Keratinocyte (primary cell): ENCODE measurements around the gene NGFR. TPM values are rescaled to one million over a fixed set of nuclear protein-coding genes. Genes with fewer than 3 reads are reported as not detected.

Experiments used
- DNase-seq: peaks from one replicate; pipeline ENCODE4 v3.0.0-alpha.2; 2011; ENCODE audit warnings: low read depth, missing footprints, low spot score
- FAIRE-seq: peaks from 2 replicates; lab custom pipeline; 2011; peaks lifted over from hg19 to GRCh38; lab: Jason Lieb, UNC
- H2AFZ ChIP-seq: 2 replicates; pipeline ENCODE4 v1.6.0; 2012; ENCODE audit warnings: low read length, control low read depth, inconsistent platforms; ENCODE audit not compliant: control insufficient read depth
- H3K27ac ChIP-seq: 2 replicates; pipeline ENCODE4 v1.5.1; 2011; ENCODE audit warnings: low read length; ENCODE audit not compliant: control insufficient read depth, insufficient read depth
- H3K27me3 ChIP-seq: 3 replicates; pipeline ENCODE4 v1.6.0; 2011; ENCODE audit warnings: low read length; ENCODE audit not compliant: control insufficient read depth, insufficient read depth; ENCODE audit errors: extremely low read depth
- H3K36me3 ChIP-seq, 2 experiments: 2 replicates in 1 of 2; 3 replicates in 1 of 2; pipeline ENCODE4 v1.5.1; 2011; ENCODE audit warnings: low read length in 2 of 2, mild to moderate bottlenecking in 1 of 2; ENCODE audit not compliant: control insufficient read depth in 2 of 2, insufficient read depth in 2 of 2; ENCODE audit errors: extremely low read depth in 1 of 2
- H3K4me1 ChIP-seq: 3 replicates; pipeline ENCODE4 v1.5.1; 2011; ENCODE audit warnings: low read length; ENCODE audit not compliant: control insufficient read depth, insufficient read depth; ENCODE audit errors: extremely low read depth
- H3K4me2 ChIP-seq: 3 replicates; pipeline ENCODE4 v1.6.0; 2011; ENCODE audit warnings: low read depth, low read length; ENCODE audit not compliant: control insufficient read depth, insufficient read depth; ENCODE audit errors: extremely low read depth
- H3K4me3 ChIP-seq, 3 experiments: fragments of 200-600 bp in 1 of 3; sonication (generic) in 1 of 3; 2 replicates in 2 of 3; 3 replicates in 1 of 3; pipeline ENCODE4 v1.5.1; 2011 to 2016; ENCODE audit warnings: low read length in 3 of 3, mild to moderate bottlenecking in 3 of 3, control low read depth in 2 of 3, inconsistent platforms in 1 of 3, low read depth in 1 of 3, mixed read lengths in 1 of 3, mixed run types in 1 of 3, moderate library complexity in 1 of 3; ENCODE audit not compliant: control insufficient read depth in 2 of 3, insufficient read depth in 2 of 3; ENCODE audit errors: extremely low read depth in 1 of 3
- H3K79me2 ChIP-seq: 2 replicates; pipeline ENCODE4 v1.6.0; 2012; ENCODE audit warnings: low read length; ENCODE audit not compliant: control insufficient read depth, insufficient read depth
- H3K9ac ChIP-seq: 3 replicates; pipeline ENCODE4 v1.6.0; 2011; ENCODE audit warnings: low read length; ENCODE audit not compliant: control insufficient read depth, insufficient read depth; ENCODE audit errors: extremely low read depth
- H3K9me1 ChIP-seq: 3 replicates; pipeline ENCODE4 v1.6.0; 2011; ENCODE audit warnings: low read length; ENCODE audit not compliant: control insufficient read depth, insufficient read depth; ENCODE audit errors: extremely low read depth
- H3K9me3 ChIP-seq: 2 replicates; pipeline ENCODE4 v1.5.1; 2012; ENCODE audit warnings: low read depth, low read length; ENCODE audit not compliant: control insufficient read depth
- H4K20me1 ChIP-seq: 3 replicates; pipeline ENCODE4 v1.6.0; 2011; ENCODE audit warnings: low read length; ENCODE audit not compliant: control insufficient read depth, insufficient read depth; ENCODE audit errors: extremely low read depth
- EZH2 ChIP-seq: IDR thresholded peaks from one replicate; pipeline ENCODE4 v1.6.1; 2012; ENCODE audit warnings: inconsistent platforms, mild to moderate bottlenecking, low read length, moderate library complexity
- dilution Hi-C: fragments of 300-500 bp; cut with MboI; formaldehyde crosslinking; loops from one replicate; pipeline ENCODE4 v1.7.0; 2020; ENCODE audit warnings: low sequenced_read_pairs; ENCODE audit not compliant: extremely low pct_ligation_motif_present
- polyA plus RNA-seq, 5 experiments: library from polyadenylated mRNA; depleted of rRNA in 3 of 5; stranded (reverse) in 3 of 5; stranded (forward) in 1 of 5; unstranded in 1 of 5; fragments of >200 nt; gene quantifications; 1 replicate in 1 of 5; 2 replicates in 3 of 5; 3 replicates in 1 of 5; pipeline versions ENCODE4 v1.2.1 to v1.2.3, GENCODE V29; 2011 to 2012; ENCODE audit warnings: missing spikeins in 2 of 5, low read depth in 1 of 5, low replicate concordance in 1 of 5
- TF ChIP-seq, protein P1 (sequence below), 3 experiments: IDR thresholded peaks in 1 of 3; conservative IDR thresholded peaks in 1 of 3; optimal IDR thresholded peaks in 1 of 3; 2 replicates in 2 of 3; 3 replicates in 1 of 3; pipeline versions ENCODE3 to v1.5.1; 2011; ENCODE audit warnings: low read length in 3 of 3, mild to moderate bottlenecking in 3 of 3, moderate library complexity in 2 of 3, control low read depth in 1 of 3, inconsistent platforms in 1 of 3; ENCODE audit not compliant: insufficient read depth in 2 of 3; ENCODE audit errors: extremely low read depth in 1 of 3

NGFR gene
- polyA plus RNA-seq, 1 donor (not counting 4 experiments of a cell fraction or from before 2014, with no cell fraction given), result 1.7 TPM

DNA sequence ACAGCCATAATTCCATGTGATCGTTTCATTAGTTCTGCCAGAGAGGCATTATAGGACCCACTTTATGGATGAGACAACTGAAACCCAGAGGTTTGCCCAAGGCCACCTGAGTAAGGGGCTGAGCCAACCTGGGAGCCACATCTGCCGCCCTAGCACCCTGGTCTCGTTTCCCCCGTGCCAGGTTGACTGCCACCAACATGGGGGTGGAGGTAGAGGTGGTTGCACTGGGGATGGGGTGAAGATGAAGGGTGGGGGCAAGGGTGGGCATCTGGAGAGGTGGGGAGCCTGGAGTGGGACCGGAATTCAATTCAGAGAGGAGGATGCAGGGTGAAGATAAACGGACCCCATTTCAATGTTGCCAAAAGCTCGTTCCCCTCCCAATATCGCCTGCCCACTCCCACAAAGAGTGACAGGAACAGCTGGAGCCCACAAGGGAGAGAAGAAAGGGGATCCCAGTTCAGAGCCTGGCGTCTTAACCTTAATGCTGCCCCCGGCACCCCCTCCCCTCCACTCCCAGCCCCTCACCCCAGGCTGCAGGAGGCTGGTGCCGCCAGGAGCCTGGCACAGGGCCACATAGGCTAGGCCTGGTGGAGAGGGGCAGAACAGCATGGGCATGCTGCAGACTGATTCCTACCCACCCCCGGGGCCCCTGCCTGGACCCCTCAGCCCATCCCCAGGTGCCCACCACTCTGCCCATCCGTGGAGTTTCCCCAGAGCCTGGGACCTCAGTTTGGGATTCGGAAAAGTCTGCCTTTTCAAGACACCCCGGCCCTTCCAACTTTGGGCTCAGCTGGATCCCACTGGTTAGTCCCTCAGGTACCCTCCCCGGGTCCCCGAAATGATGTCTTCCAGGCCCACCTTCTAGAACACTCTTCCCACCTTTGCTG lies 29.6 kb downstream of the NGFR start:
- DNase-seq (no peak), FAIRE-seq (no peak)
- no peaks in the 10 kb centered on the region for H3K36me3 ChIP-seq
- peak overlapping the region; percentile 77 for H3K4me2 ChIP-seq
- dilution Hi-C loops, result no loop called here
- no peak for TF ChIP-seq EZH2
- TF ChIP-seq, protein P1, sequence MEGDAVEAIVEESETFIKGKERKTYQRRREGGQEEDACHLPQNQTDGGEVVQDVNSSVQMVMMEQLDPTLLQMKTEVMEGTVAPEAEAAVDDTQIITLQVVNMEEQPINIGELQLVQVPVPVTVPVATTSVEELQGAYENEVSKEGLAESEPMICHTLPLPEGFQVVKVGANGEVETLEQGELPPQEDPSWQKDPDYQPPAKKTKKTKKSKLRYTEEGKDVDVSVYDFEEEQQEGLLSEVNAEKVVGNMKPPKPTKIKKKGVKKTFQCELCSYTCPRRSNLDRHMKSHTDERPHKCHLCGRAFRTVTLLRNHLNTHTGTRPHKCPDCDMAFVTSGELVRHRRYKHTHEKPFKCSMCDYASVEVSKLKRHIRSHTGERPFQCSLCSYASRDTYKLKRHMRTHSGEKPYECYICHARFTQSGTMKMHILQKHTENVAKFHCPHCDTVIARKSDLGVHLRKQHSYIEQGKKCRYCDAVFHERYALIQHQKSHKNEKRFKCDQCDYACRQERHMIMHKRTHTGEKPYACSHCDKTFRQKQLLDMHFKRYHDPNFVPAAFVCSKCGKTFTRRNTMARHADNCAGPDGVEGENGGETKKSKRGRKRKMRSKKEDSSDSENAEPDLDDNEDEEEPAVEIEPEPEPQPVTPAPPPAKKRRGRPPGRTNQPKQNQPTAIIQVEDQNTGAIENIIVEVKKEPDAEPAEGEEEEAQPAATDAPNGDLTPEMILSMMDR (optimal IDR thresholded peaks at IDR 0.05 in 1 of 3, IDR thresholded peaks at IDR 0.05 in 1 of 3, conservative IDR thresholded peaks at IDR 0.05 in 1 of 3; ENCODE audit: extremely low read depth in 1 of 3, insufficient read depth in 2 of 3, low read length in 3 of 3), result peak in 1 of 3 experiments; percentile 9
- peak overlapping the region; percentile 43 for H3K9ac ChIP-seq
- no peak overlapping the region for H2AFZ ChIP-seq
- no peaks in the 10 kb centered on the region for H3K9me3 ChIP-seq
- H3K27me3 ChIP-seq, result no peaks in the 10 kb centered on the region
- H3K4me3 ChIP-seq, result no peak overlapping the region
- no peaks in the 10 kb centered on the region for H3K79me2 ChIP-seq
- H3K4me1 ChIP-seq, result peaks cover 21% of the 10 kb centered on the region
- H4K20me1 ChIP-seq, result no peaks in the 10 kb centered on the region
- peaks cover 4% of the 10 kb centered on the region for H3K9me1 ChIP-seq
- H3K27ac ChIP-seq, result no peak overlapping the region

DNA sequence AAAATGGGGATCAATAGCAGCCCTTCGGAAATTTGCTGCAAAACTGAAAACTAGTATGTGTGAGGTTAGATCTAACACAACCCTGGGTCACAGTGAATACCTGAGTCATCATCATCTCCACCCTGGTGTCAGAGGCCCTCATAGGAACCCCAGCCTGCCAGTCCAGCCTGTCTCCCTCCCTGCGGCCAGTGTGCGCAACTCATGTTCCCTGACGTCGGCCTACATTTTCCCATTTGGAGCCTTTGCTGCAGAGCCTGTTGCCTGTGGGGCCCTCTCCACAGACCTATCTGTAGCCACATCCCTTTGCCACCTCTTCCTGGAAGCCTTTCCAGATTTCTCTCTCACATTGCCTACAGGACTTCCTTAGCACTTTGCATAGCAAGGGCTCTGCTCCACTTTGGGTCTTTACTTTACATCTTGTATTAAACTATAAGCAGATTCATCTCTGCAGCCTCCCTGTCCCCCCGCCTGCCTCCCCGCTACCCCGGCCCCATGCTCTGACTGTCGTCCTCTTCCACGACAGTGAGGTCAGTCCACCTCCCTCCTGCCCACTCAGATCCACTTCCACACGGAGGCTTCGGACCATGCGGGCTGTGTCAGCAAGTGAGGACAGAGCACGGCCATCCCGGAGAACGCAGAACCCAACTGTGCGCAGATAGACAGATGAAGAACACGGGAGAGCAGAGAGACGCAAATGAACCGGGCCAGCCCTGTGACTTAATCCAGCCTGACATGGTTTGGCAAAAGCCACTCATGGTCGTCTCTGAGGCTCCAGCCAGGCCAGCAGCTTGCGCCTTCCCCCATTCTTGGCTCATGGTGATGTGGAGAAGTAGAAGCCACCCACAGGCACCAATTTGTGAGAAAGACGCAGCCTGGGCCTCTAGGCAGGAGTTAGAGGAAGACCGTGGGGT lies 31.0 kb downstream of the NGFR start:
- no peak for TF ChIP-seq EZH2
- TF ChIP-seq, protein P1 (optimal IDR thresholded peaks at IDR 0.05 in 1 of 3, IDR thresholded peaks at IDR 0.05 in 1 of 3, conservative IDR thresholded peaks at IDR 0.05 in 1 of 3; ENCODE audit: extremely low read depth in 1 of 3, insufficient read depth in 2 of 3, low read length in 3 of 3), result no peak
- FAIRE-seq, result no peak
- Histone ChIP-seq H3K9me1 (peaks cover 4% of the 10 kb centered on the region), H3K36me3 (no peaks in the 10 kb centered on the region), H3K4me1 (peaks cover 21% of the 10 kb centered on the region), H3K27me3 (no peaks in the 10 kb centered on the region), H3K4me3 (no peak overlapping the region), H3K79me2 (no peaks in the 10 kb centered on the region), H3K4me2 (no peak overlapping the region), H4K20me1 (no peaks in the 10 kb centered on the region), H3K9me3 (no peaks in the 10 kb centered on the region), H3K9ac (no peak overlapping the region), H2AFZ (no peak overlapping the region), H3K27ac (no peak overlapping the region)
- dilution Hi-C loops, result no loop called here
- DNase-seq, result no peak
